GM12878 (cell line): ENCODE results near the gene NES. TPM values are rescaled to one million over a fixed set of nuclear protein-coding genes. Genes with fewer than 3 reads are reported as not detected.
A peak's percentile ranks its signal among the peaks of the same experiment; 100 is the strongest.

Source experiments
- ATAC-seq: fragments of 200-7000 bp; cut with Tn5 transposase; 3 replicates; pipeline ENCODE4 v1.9.1; 2020; ENCODE audit warnings: mild to moderate bottlenecking, moderate library complexity
- BruUV-seq: library from RNA; stranded (reverse); fragments of 400-500 nt; replicated peaks from 2 replicates; lab custom pipeline; 2021; lab: Mats Ljungman, UMichigan
- CTCF ChIA-PET: fragments of 300-600 bp; sonication (Branson Sonifier 250); formaldehyde crosslinking; extraction: SDS; loops from one replicate; lab custom pipeline; 2021; ENCODE audit warnings: inconsistent platforms; lab: Yijun Ruan, JAX
- POLR2A ChIA-PET: fragments of 350-600 bp; formaldehyde crosslinking; extraction: SDS; loops from one replicate; lab custom pipeline; 2021; ENCODE audit warnings: inconsistent platforms; lab: Charles Lee
- RAD21 ChIA-PET: fragments of 300-600 bp; sonication (Branson Sonifier 250); formaldehyde crosslinking; loops from one replicate; lab custom pipeline; 2023; ENCODE audit warnings: antibody characterized with exemption; ENCODE audit not compliant: unreplicated experiment; lab: Charles Lee
- SMC1A ChIA-PET: fragments of 300-600 bp; sonication (Branson Sonifier 250); formaldehyde crosslinking; loops from one replicate; lab custom pipeline; 2023; ENCODE audit not compliant: unreplicated experiment, uncharacterized antibody; lab: Charles Lee
- DNase-seq: peaks from one replicate; pipeline ENCODE4 v3.0.0-alpha.2; 2011; ENCODE audit warnings: low read depth, low spot score
- FAIRE-seq: peaks from 3 replicates; lab custom pipeline; 2011; peaks lifted over from hg19 to GRCh38; lab: Jason Lieb, UNC
- H2AFZ ChIP-seq: 2 replicates; pipeline ENCODE4 v1.6.0; 2011; ENCODE audit warnings: low read depth, low read length, control low read depth; ENCODE audit not compliant: control insufficient read depth
- H3K27ac ChIP-seq: 2 replicates; pipeline ENCODE4 v1.5.1; 2011; ENCODE audit warnings: control low read depth; ENCODE audit not compliant: control insufficient read depth, insufficient read depth
- H3K27me3 ChIP-seq, 2 experiments: replicated peaks in 1 of 2; 2 replicates each; pipeline versions ENCODE4 v1.6.0 to v1.6.1; 2011; ENCODE audit warnings: low read length in 1 of 2; ENCODE audit not compliant: control insufficient read depth in 2 of 2, insufficient read depth in 2 of 2
- H3K36me3 ChIP-seq, 2 experiments: 2 replicates each; pipeline ENCODE4 v1.5.1; 2011; ENCODE audit warnings: low read length in 1 of 2; ENCODE audit not compliant: control insufficient read depth in 2 of 2, insufficient read depth in 2 of 2
- H3K4me1 ChIP-seq: 2 replicates; pipeline ENCODE4 v1.6.1; 2011; ENCODE audit warnings: mild to moderate bottlenecking, low read length, moderate library complexity, mixed read lengths; ENCODE audit not compliant: control insufficient read depth, insufficient read depth
- H3K4me2 ChIP-seq: 2 replicates; pipeline ENCODE4 v1.6.0; 2011; ENCODE audit warnings: control low read depth; ENCODE audit not compliant: control insufficient read depth, insufficient read depth
- H3K4me3 ChIP-seq: fragments of 200-600 bp; sonication (generic); 2 replicates; pipeline ENCODE4 v1.5.1; 2016
- H3K79me2 ChIP-seq: 2 replicates; pipeline ENCODE4 v1.6.0; 2011; ENCODE audit warnings: low read length; ENCODE audit not compliant: control insufficient read depth, insufficient read depth
- H3K9ac ChIP-seq: 2 replicates; pipeline ENCODE4 v1.8.0; 2011; ENCODE audit warnings: low read length, control low read depth, mixed read lengths; ENCODE audit not compliant: control insufficient read depth, insufficient read depth
- H3K9me3 ChIP-seq: replicated peaks from 3 replicates; pipeline ENCODE4 v1.5.1; 2011; ENCODE audit warnings: mild to moderate bottlenecking, low read length; ENCODE audit not compliant: control insufficient read depth, insufficient read depth
- H4K20me1 ChIP-seq: 2 replicates; pipeline ENCODE4 v1.6.0; 2011; ENCODE audit not compliant: control insufficient read depth, insufficient read depth
- BMI1 ChIP-seq: fragments of 450-650 bp; IDR thresholded peaks from 2 replicates; pipeline ENCODE4 v1.6.1; 2016; ENCODE audit warnings: mild to moderate bottlenecking, moderate library complexity, borderline replicate concordance
- CTCF ChIP-seq, 3 experiments: IDR thresholded peaks in 2 of 3; conservative IDR thresholded peaks in 1 of 3; 2 replicates each; pipeline ENCODE4 v1.5.1; 2011; ENCODE audit warnings: low read depth in 3 of 3, low read length in 3 of 3, mild to moderate bottlenecking in 3 of 3, control low read depth in 2 of 3, moderate library complexity in 2 of 3, inconsistent platforms in 1 of 3, mixed read lengths in 1 of 3; ENCODE audit not compliant: control insufficient read depth in 2 of 3, insufficient read depth in 1 of 3; ENCODE audit errors: extremely low read depth in 1 of 3
- E4F1 ChIP-seq: fragments of 450-650 bp; IDR thresholded peaks from 2 replicates; pipeline ENCODE4 v1.6.1; 2018; ENCODE audit warnings: borderline replicate concordance, mild to moderate bottlenecking; ENCODE audit not compliant: partially characterized antibody
- IKZF1 ChIP-seq: fragments of 450-650 bp; conservative IDR thresholded peaks from 2 replicates; pipeline ENCODE4 v1.6.1; 2017; ENCODE audit warnings: antibody characterized with exemption, mild to moderate bottlenecking
- IKZF2 ChIP-seq, 2 experiments: fragments of 450-650 bp; IDR thresholded peaks; 2 replicates each; pipeline ENCODE4 v1.6.1; 2017; ENCODE audit warnings: mild to moderate bottlenecking in 2 of 2, moderate library complexity in 2 of 2
- LARP7 ChIP-seq: fragments of 450-650 bp; IDR thresholded peaks from 2 replicates; pipeline ENCODE4 v1.6.1; 2017; ENCODE audit warnings: mild to moderate bottlenecking
- PML ChIP-seq: IDR thresholded peaks from 2 replicates; pipeline ENCODE4 v1.6.1; 2012; ENCODE audit warnings: low read length, inconsistent platforms
- RAD21 ChIP-seq: IDR thresholded peaks from 2 replicates; pipeline ENCODE4 v1.6.1; 2011; ENCODE audit warnings: mild to moderate bottlenecking, low read depth, low read length, moderate library complexity; ENCODE audit not compliant: insufficient read depth
- SIN3A ChIP-seq: IDR thresholded peaks from 2 replicates; pipeline ENCODE4 v1.6.1; 2012; ENCODE audit warnings: low read depth, low read length, improper control_type of control experiment
- SP1 ChIP-seq: IDR thresholded peaks from one replicate; pipeline ENCODE4 v1.6.1; 2011; ENCODE audit warnings: low read depth, low read length
- TAF1 ChIP-seq: IDR thresholded peaks from 2 replicates; pipeline ENCODE4 v1.6.1; 2011; ENCODE audit warnings: mild to moderate bottlenecking, low read depth, low read length, borderline replicate concordance
- USF1 ChIP-seq: IDR thresholded peaks from 2 replicates; pipeline ENCODE4 v1.6.1; 2011; ENCODE audit warnings: borderline replicate concordance, low read depth, mild to moderate bottlenecking, moderate library complexity, mixed read lengths, low read length; ENCODE audit not compliant: insufficient read depth; ENCODE audit errors: extremely low read length
- USF2 ChIP-seq: IDR thresholded peaks from 2 replicates; pipeline ENCODE4 v1.6.1; 2011; ENCODE audit warnings: low read depth, low read length, improper control_type of control experiment, borderline replicate concordance
- WRNIP1 ChIP-seq: IDR thresholded peaks from 2 replicates; pipeline ENCODE4 v1.6.1; 2011; ENCODE audit warnings: low read depth, low read length, improper control_type of control experiment, borderline replicate concordance
- WGBS: methylation state at CpG from one replicate; pipeline ENCODE4 v1.1.6; 2016; ENCODE audit warnings: low lambda C conversion rate; ENCODE audit not compliant: insufficient replicate concordance, insufficient coverage; ENCODE audit errors: missing lambda C conversion rate; 5-methylcytosine and 5-hydroxymethylcytosine counted together
- in situ Hi-C: fragments of 300-500 bp; cut with MboI; formaldehyde crosslinking; loops from 9 replicates; pipeline ENCODE4 v1.14.3; 2018; ENCODE audit warnings: mixed read lengths
- intact Hi-C: fragments of 100-400 bp; cut with micrococcal nuclease; formaldehyde crosslinking; loops from one replicate; pipeline ENCODE4 v1.14.2; 2022; ENCODE audit not compliant: unreplicated experiment
- polyA plus RNA-seq, 11 experiments: library from polyadenylated mRNA; depleted of rRNA in 4 of 11; unstranded in 6 of 11; stranded (reverse) in 5 of 11; fragments of >200 nt; fragmentation: Nextera tagmentation in 4 of 11; fragmentation: Illumina TruSeq in 1 of 11; extraction: Ambion mirVana in 4 of 11; extraction: Trizol in 1 of 11; gene quantifications; 1 replicate in 1 of 11; 2 replicates in 10 of 11; pipeline versions ENCODE4 v1.2.1 to v1.2.3, GENCODE V29; 2011 to 2016; ENCODE audit warnings: inconsistent platforms in 2 of 11, missing spikeins in 2 of 11, low read depth in 1 of 11
- total RNA-seq, 4 experiments: library from RNA; depleted of rRNA in 3 of 4; stranded (reverse); fragments of >200 nt in 3 of 4; fragmentation: Illumina TruSeq in 1 of 4; extraction: Trizol in 1 of 4; gene quantifications; 2 replicates each; pipeline versions ENCODE4 v1.2.1 to v1.2.3, GENCODE V29; 2013 to 2021

NES gene
- total and polyA plus RNA-seq, 10 of the 15 experiments (the other 5 are each of a cell fraction or from before 2014, with no cell fraction given): under 0.01 to 0.15 (median 0.02) TPM; not detected in 4

GRCh38 chr1:156684227-156684782, 7.1 kb upstream of the NES start:
- ChIA-PET RAD21 (interaction anchor here (0.6 to 10.2 kb wide), 4 partner anchors 23 to 44 kb away, joined by 3 to 173 read pairs (median 4); partner anchors contain the start of genes ISG20L2 and METTL25B), SMC1A (interaction anchor here (1.0 to 3.1 kb wide), 9 partner anchors 14 to 206 kb away, joined by 3 to 13 read pairs (median 4); no protein-coding TSS in a partner anchor), CTCF (interaction anchor here (0.8 to 12.9 kb wide), 13 partner anchors 19 to 206 kb away, joined by 3 to 433 read pairs (median 5); partner anchors contain the start of genes CRABP2, ISG20L2, METTL25B and NTRK1), POLR2A (interaction anchor here (0.5 kb wide), 1 partner anchor 187 kb away, joined by 5 read pairs; no protein-coding TSS in a partner anchor)
- peaks cover 0 to 3% of the 10 kb centered on the region in 2 experiments; a peak in 3 of 4 replicates for H3K27me3 ChIP-seq
- FAIRE-seq (peak; percentile 44), DNase-seq (no peak), ATAC-seq (peak; percentile 78)
- no peaks in the 10 kb centered on the region for H4K20me1 ChIP-seq
- H3K4me3 ChIP-seq: no peak overlapping the region
- H3K36me3 ChIP-seq: no peaks in the 10 kb centered on the region
- H3K4me1 ChIP-seq: peaks cover 8% of the 10 kb centered on the region
- H3K9ac ChIP-seq: no peak overlapping the region
- no peak overlapping the region for H3K4me2 ChIP-seq
- 0% methylated on average over 5 of the region's 5 CpGs for WGBS
- no peaks in the 10 kb centered on the region for H3K79me2 ChIP-seq
- intact Hi-C loops (no loop called here), in situ Hi-C loops (no loop called here)
- BruUV-seq: no TSS peak
- H3K9me3 ChIP-seq: no peaks in the 10 kb centered on the region
- no peak overlapping the region for H2AFZ ChIP-seq
- H3K27ac ChIP-seq: no peak overlapping the region
- TF ChIP-seq TAF1 (no peak), USF2 (no peak), LARP7 (no peak), IKZF2 (IDR thresholded peaks at IDR 0.05) (peak in 1 of 2 experiments; percentile 12; a peak in 1 of 4 replicates), RAD21 (peak; percentile 23; the same call in 1 of the 2 replicates), E4F1 (no peak), USF1 (no peak), WRNIP1 (no peak), BMI1 (no peak), SIN3A (no peak), SP1 (no peak), PML (no peak), CTCF (IDR thresholded peaks at IDR 0.05 in 2 of 3, conservative IDR thresholded peaks at IDR 0.05 in 1 of 3; ENCODE audit: control insufficient read depth in 2 of 3, extremely low read depth in 1 of 3, insufficient read depth in 1 of 3, low read depth in 3 of 3, low read length in 3 of 3) (peak; percentile 21 to 29 (median 28); a peak in 3 of 6 replicates), IKZF1 (0 out of 2 replicates have a peak, but pooled peaks have one; percentile 14)
